HCT116 (cell line): Measurements from ENCODE around the gene AP1M1. TPM values are rescaled to one million over a fixed set of nuclear protein-coding genes. Genes with fewer than 3 reads are reported as not detected.

Experiments
- ATAC-seq: fragments of 200-7000 bp; cut with Tn5 transposase; 2 replicates; pipeline ENCODE4 v1.9.1; 2020; ENCODE audit warnings: mild to moderate bottlenecking, moderate library complexity
- BruUV-seq: library from RNA; stranded (reverse); fragments of 400-500 nt; replicated peaks from 2 replicates; lab custom pipeline; 2021; lab: Mats Ljungman, UMichigan
- CTCF ChIA-PET: fragments of 300-600 bp; sonication (Branson Sonifier 250); formaldehyde crosslinking; loops from one replicate; lab custom pipeline; 2021; ENCODE audit warnings: antibody characterized with exemption; lab: Charles Lee
- POLR2A ChIA-PET: fragments of 300-600, 350-600 bp; sonication (Branson Sonifier 250); formaldehyde crosslinking; loops from one replicate; lab custom pipeline; 2021; ENCODE audit warnings: antibody characterized with exemption; lab: Charles Lee
- RAD21 ChIA-PET, 2 experiments: fragments of 300-600 bp; sonication (Branson Sonifier 250); formaldehyde crosslinking; loops; one replicate each; lab custom pipeline; 2023; ENCODE audit warnings: low total read pairs in 2 of 2; ENCODE audit not compliant: uncharacterized antibody in 2 of 2, unreplicated experiment in 2 of 2, low non-redundant PET in 1 of 2; lab: Charles Lee
- DNase-seq: peaks from one replicate; pipeline ENCODE4 v3.0.0-alpha.2; 2010; ENCODE audit warnings: low read depth, low spot score
- H2AFZ ChIP-seq: fragments of 200-600 bp; shearing (Covaris generic), sonication (generic); 2 replicates; pipeline ENCODE4 v1.6.1; 2017; ENCODE audit warnings: low read depth, mixed run types, mixed read lengths, antibody characterized with exemption, low read length; ENCODE audit not compliant: poor library complexity, severe bottlenecking
- H3K27ac ChIP-seq: 2 replicates; pipeline ENCODE4 v1.5.1; 2012; ENCODE audit warnings: low read depth, low read length
- H3K27me3 ChIP-seq: fragments of 200-600 bp; sonication (generic); 2 replicates; pipeline ENCODE4 v1.6.1; 2016; ENCODE audit warnings: mixed run types, low read length, mixed read lengths; ENCODE audit not compliant: insufficient read depth
- H3K36me3 ChIP-seq, 2 experiments: fragments of 200-500 bp in 1 of 2; fragments of 200-600 bp in 1 of 2; sonication (Bioruptor generic) in 1 of 2; sonication (generic) in 1 of 2; 2 replicates each; pipeline versions ENCODE4 v1.5.1 to v1.6.1; 2014 to 2016; ENCODE audit warnings: low read length in 2 of 2, inconsistent platforms in 1 of 2, mixed read lengths in 1 of 2, mixed run types in 1 of 2; ENCODE audit not compliant: insufficient read depth in 2 of 2, control insufficient read depth in 1 of 2
- H3K4me1 ChIP-seq, 2 experiments: fragments of 200-600 bp in 1 of 2; sonication (generic) in 1 of 2; 2 replicates each; pipeline versions ENCODE4 v1.5.1 to v1.6.1; 2012 to 2017; ENCODE audit warnings: low read length in 2 of 2, inconsistent platforms in 1 of 2, mild to moderate bottlenecking in 1 of 2, mixed read lengths in 1 of 2, mixed run types in 1 of 2, moderate library complexity in 1 of 2; ENCODE audit not compliant: insufficient read depth in 2 of 2, control insufficient read depth in 1 of 2
- H3K4me2 ChIP-seq: fragments of 200-600 bp; sonication (generic); 2 replicates; pipeline ENCODE4 v1.6.1; 2017; ENCODE audit warnings: mixed run types, low read length, mixed read lengths
- H3K4me3 ChIP-seq, 2 experiments: fragments of 200-600 bp in 1 of 2; sonication (generic) in 1 of 2; replicated peaks in 1 of 2; 2 replicates each; pipeline ENCODE4 v1.5.1; 2011 to 2016; ENCODE audit warnings: low read length in 2 of 2, control low read depth in 1 of 2, low read depth in 1 of 2, mild to moderate bottlenecking in 1 of 2, mixed read lengths in 1 of 2, mixed run types in 1 of 2
- H3K79me2 ChIP-seq: fragments of 200-600 bp; sonication (generic); 2 replicates; pipeline ENCODE4 v1.6.1; 2017; ENCODE audit warnings: mild to moderate bottlenecking, mixed run types, low read length, moderate library complexity, mixed read lengths; ENCODE audit not compliant: insufficient read depth
- H3K9ac ChIP-seq: fragments of 200-600 bp; sonication (generic); 2 replicates; pipeline ENCODE4 v1.6.1; 2016; ENCODE audit warnings: low read length, mixed read lengths
- H3K9me2 ChIP-seq: fragments of 200-600 bp; sonication (generic), shearing (Covaris generic); 2 replicates; pipeline ENCODE4 v1.6.1; 2017; ENCODE audit warnings: mixed run types, mild to moderate bottlenecking, moderate library complexity; ENCODE audit not compliant: insufficient read depth
- H3K9me3 ChIP-seq, 2 experiments: fragments of 200-500 bp in 1 of 2; fragments of 200-600 bp in 1 of 2; sonication (Bioruptor generic) in 1 of 2; sonication (generic) in 1 of 2; 2 replicates each; pipeline ENCODE4 v1.6.1; 2014 to 2017; ENCODE audit warnings: low read length in 2 of 2, mixed read lengths in 2 of 2, inconsistent platforms in 1 of 2, low read depth in 1 of 2, mild to moderate bottlenecking in 1 of 2, mixed run types in 1 of 2, moderate library complexity in 1 of 2; ENCODE audit not compliant: control insufficient read depth in 1 of 2, insufficient read depth in 1 of 2
- H4K20me1 ChIP-seq: fragments of 200-600 bp; sonication (generic), shearing (Covaris generic); 2 replicates; pipeline ENCODE4 v1.6.1; 2017; ENCODE audit warnings: mixed run types, mild to moderate bottlenecking, moderate library complexity; ENCODE audit not compliant: insufficient read depth
- EGR1 ChIP-seq: IDR thresholded peaks from 2 replicates; pipeline ENCODE4 v1.6.1; 2012; ENCODE audit warnings: low read depth
- ELF1 ChIP-seq: IDR thresholded peaks from 2 replicates; pipeline ENCODE4 v1.6.1; 2012; ENCODE audit warnings: low read depth, borderline replicate concordance
- FOSL1 ChIP-seq: IDR thresholded peaks from 2 replicates; pipeline ENCODE4 v1.6.1; 2012; ENCODE audit warnings: low read depth
- JUND ChIP-seq: IDR thresholded peaks from 2 replicates; pipeline ENCODE4 v1.6.1; 2012
- POLR2AphosphoS5 ChIP-seq: IDR thresholded peaks from 2 replicates; pipeline ENCODE4 v1.6.1; 2011; ENCODE audit warnings: mild to moderate bottlenecking, low read depth, low read length, moderate library complexity
- RAD21 ChIP-seq: IDR thresholded peaks from 2 replicates; pipeline ENCODE4 v1.6.1; 2012; ENCODE audit warnings: low read depth, mild to moderate bottlenecking
- SIN3A ChIP-seq: IDR thresholded peaks from 2 replicates; pipeline ENCODE4 v1.6.1; 2012; ENCODE audit warnings: low read depth
- SP1 ChIP-seq: IDR thresholded peaks from 2 replicates; pipeline ENCODE4 v1.6.1; 2012; ENCODE audit warnings: low read depth
- SRF ChIP-seq: IDR thresholded peaks from 2 replicates; pipeline ENCODE4 v1.6.1; 2012; ENCODE audit warnings: low read depth
- YY1 ChIP-seq: IDR thresholded peaks from 2 replicates; pipeline ENCODE4 v1.6.1; 2011; ENCODE audit warnings: low read length, low read depth, moderate library complexity, mild to moderate bottlenecking; ENCODE audit not compliant: insufficient replicate concordance; ENCODE audit errors: extremely low read depth
- ZFX ChIP-seq: fragments of 450-650 bp; IDR thresholded peaks from 2 replicates; pipeline ENCODE4 v1.6.1; 2017
- ZNF274 ChIP-seq: fragments of 200-500 bp; sonication (Bioruptor generic); IDR thresholded peaks from 2 replicates; pipeline ENCODE4 v1.6.1; 2014; ENCODE audit warnings: mild to moderate bottlenecking, low read depth, low read length, inconsistent platforms
- intact Hi-C: fragments of 100-400 bp; cut with micrococcal nuclease; formaldehyde crosslinking; loops from 2 replicates; pipeline ENCODE4 v1.10.0; 2022
- total RNA-seq: library from RNA; stranded (reverse); gene quantifications from one replicate; pipeline ENCODE4 v1.2.1, GENCODE V29; 2021; ENCODE audit not compliant: unreplicated experiment
- TF ChIP-seq, protein P1 (sequence below): IDR thresholded peaks from 2 replicates; pipeline ENCODE4 v1.6.1; 2012

AP1M1 gene
- total RNA-seq, 1 experiment from 2014 or later: 50.0 TPM

DNA sequence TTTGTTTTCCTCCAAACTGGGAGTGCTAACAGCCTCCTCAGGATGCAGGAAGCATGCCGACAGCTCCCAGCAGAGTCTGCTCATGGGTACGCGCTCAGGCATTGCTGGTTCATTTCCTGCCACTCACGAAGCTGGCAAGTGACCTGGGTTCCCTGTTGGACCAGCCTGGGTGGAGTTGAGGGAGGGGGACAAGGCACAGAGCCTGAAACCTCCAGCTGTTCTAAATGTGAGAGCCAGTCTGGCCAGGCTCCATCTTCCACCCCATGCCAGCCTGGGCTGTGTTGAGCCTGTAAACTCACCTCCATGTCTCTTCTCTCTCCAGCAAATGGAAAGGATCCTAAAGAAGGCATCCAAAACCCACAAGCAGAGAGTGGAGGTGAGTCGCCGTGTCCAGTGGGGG, 7.5 kb upstream of the AP1M1 start:
- Histone ChIP-seq H3K27me3 (no peaks in the 10 kb centered on the region), H3K36me3 (peaks cover 33 to 35% of the 10 kb centered on the region in 2 experiments), H2AFZ (no peak overlapping the region), H3K4me2 (no peak overlapping the region), H3K9me3 (no peaks in the 10 kb centered on the region), H3K4me1 (peaks cover 8 to 19% of the 10 kb centered on the region in 2 experiments; a peak in 3 of 4 replicates), H3K9ac (no peak overlapping the region), H3K79me2 (peaks cover 28% of the 10 kb centered on the region), H3K9me2 (no peaks in the 10 kb centered on the region), H3K4me3 (no peak overlapping the region), H4K20me1 (no peaks in the 10 kb centered on the region), H3K27ac (no peak overlapping the region)
- ATAC-seq (no peak), DNase-seq (no peak)
- no TSS peak for BruUV-seq
- CTCF ChIA-PET: no interaction called here
- RAD21 ChIA-PET: no interaction called here
- TF ChIP-seq SRF: no peak
- TF ChIP-seq JUND: no peak
- TF ChIP-seq, protein P1, sequence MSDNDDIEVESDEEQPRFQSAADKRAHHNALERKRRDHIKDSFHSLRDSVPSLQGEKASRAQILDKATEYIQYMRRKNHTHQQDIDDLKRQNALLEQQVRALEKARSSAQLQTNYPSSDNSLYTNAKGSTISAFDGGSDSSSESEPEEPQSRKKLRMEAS: no peak
- TF ChIP-seq POLR2AphosphoS5: no peak
- no peak for TF ChIP-seq EGR1
- no peak for TF ChIP-seq FOSL1
- no peak for TF ChIP-seq ZFX
- no peak for TF ChIP-seq SP1
- no peak for TF ChIP-seq ZNF274
- no peak for TF ChIP-seq SIN3A
- TF ChIP-seq ELF1: no peak
- no peak for TF ChIP-seq YY1
- no peak for TF ChIP-seq RAD21
- POLR2A ChIA-PET: interaction anchor here (0.7 kb wide), 2 partner anchors 45 to 256 kb away, joined by 3 to 4 read pairs; partner anchors contain the start of gene CYP4F11
- intact Hi-C loops: no loop called here

DNA sequence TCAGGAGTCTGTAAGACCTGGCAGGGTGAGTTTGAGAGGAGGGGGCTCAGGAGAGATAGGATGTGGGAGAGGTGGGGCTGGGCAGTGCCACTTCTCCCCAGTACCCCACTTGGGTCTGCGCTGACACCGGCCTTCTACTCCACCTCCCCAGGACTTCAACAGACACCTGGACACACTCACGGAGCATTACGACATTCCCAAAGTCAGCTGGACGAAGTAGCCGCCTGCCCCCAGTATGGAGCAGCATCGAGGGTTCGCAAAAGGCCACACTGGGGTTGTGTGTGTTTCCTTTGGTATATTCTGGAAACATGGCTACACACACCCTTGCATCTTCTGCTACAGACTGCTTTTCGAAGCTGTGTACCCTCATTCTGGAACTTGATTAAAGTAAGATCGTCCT, 7.0 kb upstream of the AP1M1 start:
- H3K9me3 ChIP-seq: no peaks in the 10 kb centered on the region
- no peak for TF ChIP-seq ZFX
- no peak for TF ChIP-seq ELF1
- TF ChIP-seq, protein P1: no peak
- no peak for TF ChIP-seq FOSL1
- TF ChIP-seq, all 23 proteins: peak for 0
- no peaks in the 10 kb centered on the region for H4K20me1 ChIP-seq
- ATAC-seq (no peak), DNase-seq (no peak)
- ChIA-PET CTCF (no interaction called here), POLR2A (no interaction called here), RAD21 (no interaction called here)
- H3K9ac ChIP-seq: no peak overlapping the region
- no peaks in the 10 kb centered on the region for H3K27me3 ChIP-seq
- peaks cover 24% of the 10 kb centered on the region for H3K79me2 ChIP-seq
- no TSS peak for BruUV-seq
- H3K36me3 ChIP-seq: peaks cover 33 to 35% of the 10 kb centered on the region in 2 experiments
- H3K9me2 ChIP-seq: no peaks in the 10 kb centered on the region
- H3K27ac ChIP-seq: no peak overlapping the region
- no peak overlapping the region for H2AFZ ChIP-seq
- H3K4me3 ChIP-seq: no peak overlapping the region
- no peak overlapping the region for H3K4me2 ChIP-seq
- intact Hi-C loops: no loop called here
- H3K4me1 ChIP-seq: peaks cover 9 to 24% of the 10 kb centered on the region in 2 experiments
